ENCODE results near the gene MARCHF2.
"Not testable (repeated sequence)": the region's sequence is repeated elsewhere in the genome, so short reads cannot be mapped to it uniquely, and the experiment has no call there.

Gene MARCHF2

GRCh38 chr19:8423817-8424223, 10.7 kb downstream of the MARCHF2 start (continued):
- no peak for TF ChIP-seq ZNF311 (tag by site-specific recombination; IDR thresholded peaks at IDR 0.05; ENCODE audit: borderline replicate concordance)

- not testable (repeated sequence) for H3K9me3 ChIP-seq (ENCODE audit: control insufficient read depth, insufficient read depth, low read depth, low read length); H3K4me1 ChIP-seq (ENCODE audit: control insufficient read depth, insufficient read depth, low read length); H3K36me3 ChIP-seq (ENCODE audit: control insufficient read depth in 2 of 2, insufficient read depth in 1 of 2, low read length in 2 of 2); H3K4me3 ChIP-seq (ENCODE audit: low read depth, low read length); H3K27ac ChIP-seq (ENCODE audit: extremely low read depth, low read depth, low read length)
- CTCF ChIA-PET = interaction anchor here (0.6 to 2.4 kb wide), 3 partner anchors 12 to 369 kb away, joined by 3 to 17 read pairs (median 3); partner anchors contain the start of gene MARCHF2
- POLR2A ChIA-PET = interaction anchor here (3.3 kb wide), 1 partner anchor 11 kb away, joined by 48 read pairs; the partner anchor contains the start of gene MARCHF2
- peak; percentile 29; the same call in 1 of the 2 replicates for TF ChIP-seq ZNF600 (tag by site-specific recombination; IDR thresholded peaks at IDR 0.05)
Observed at GRCh38 chr19:8425331-8425730, 12.2 kb downstream of the MARCHF2 start.

- no peak overlapping the region for H3K4me3 ChIP-seq (ENCODE audit: low read depth, low read length)
- no peak overlapping the region for H3K27ac ChIP-seq (ENCODE audit: extremely low read depth, low read depth, low read length)
- POLR2A ChIA-PET = no interaction called here
- peaks cover 4% of the 10 kb centered on the region for H3K4me1 ChIP-seq (ENCODE audit: control insufficient read depth, insufficient read depth, low read length)
- no peaks in the 10 kb centered on the region for H3K9me3 ChIP-seq (ENCODE audit: control insufficient read depth, insufficient read depth, low read depth, low read length)
- peak; percentile 97 for TF ChIP-seq ZFP3 (tag by site-specific recombination; IDR thresholded peaks at IDR 0.05; ENCODE audit: low read depth)
- TF ChIP-seq ZBTB10 (tag by site-specific recombination; IDR thresholded peaks at IDR 0.05) = no peak
- H3K36me3 ChIP-seq (ENCODE audit: control insufficient read depth in 2 of 2, insufficient read depth in 1 of 2, low read length in 2 of 2) = peaks cover 0 to 13% of the 10 kb centered on the region in 2 experiments; a peak in 1 of 3 replicates
- CTCF ChIA-PET = interaction anchor here (0.6 to 2.4 kb wide), 3 partner anchors 9 to 136 kb away, joined by 3 to 17 read pairs (median 3); partner anchors contain the start of gene MARCHF2
Observed at GRCh38 chr19:8426283-8426682, 13.2 kb downstream of the MARCHF2 start.

GRCh38 chr19:8429044-8429443, 15.9 kb downstream of the MARCHF2 start:
- H3K4me3 ChIP-seq (ENCODE audit: low read depth, low read length) = no peak overlapping the region
- ChIA-PET CTCF (no interaction called here), POLR2A (interaction anchor here (0.7 kb wide), 1 partner anchor 62 kb away, joined by 6 read pairs; no protein-coding TSS in a partner anchor)
- TF ChIP-seq ZFHX2 (tag by site-specific recombination; conservative IDR thresholded peaks at IDR 0.05) (0 out of 2 replicates have a peak, but pooled peaks have one; percentile 17), ZNF623 (tag by site-specific recombination; IDR thresholded peaks at IDR 0.05) (peak; percentile 61), ZNF449 (tag by site-specific recombination; IDR thresholded peaks at IDR 0.05) (no peak), SCRT2 (tag by site-specific recombination; IDR thresholded peaks at IDR 0.05) (no peak)
- H3K4me1 ChIP-seq (ENCODE audit: control insufficient read depth, insufficient read depth, low read length) = no peaks in the 10 kb centered on the region
- H3K36me3 ChIP-seq (ENCODE audit: control insufficient read depth in 2 of 2, insufficient read depth in 1 of 2, low read length in 2 of 2) = peaks cover 0 to 4% of the 10 kb centered on the region in 2 experiments; a peak in 1 of 3 replicates
- H3K9me3 ChIP-seq (ENCODE audit: control insufficient read depth, insufficient read depth, low read depth, low read length) = no peaks in the 10 kb centered on the region
- no peak overlapping the region for H3K27ac ChIP-seq (ENCODE audit: extremely low read depth, low read depth, low read length)

- Histone ChIP-seq H3K27ac (ENCODE audit: extremely low read depth, low read depth, low read length) (no peak overlapping the region), H3K36me3 (ENCODE audit: control insufficient read depth in 2 of 2, insufficient read depth in 1 of 2, low read length in 2 of 2) (peaks cover 0 to 4% of the 10 kb centered on the region in 2 experiments; a peak in 1 of 3 replicates), H3K4me1 (ENCODE audit: control insufficient read depth, insufficient read depth, low read length) (no peaks in the 10 kb centered on the region), H3K9me3 (ENCODE audit: control insufficient read depth, insufficient read depth, low read depth, low read length) (no peaks in the 10 kb centered on the region), H3K4me3 (ENCODE audit: low read depth, low read length) (no peak overlapping the region)
- CTCF ChIA-PET = interaction anchor here (0.6 kb wide), 1 partner anchor 79 kb away, joined by 3 read pairs; no protein-coding TSS in a partner anchor
- POLR2A ChIA-PET = interaction anchor here (0.7 kb wide), 1 partner anchor 63 kb away, joined by 6 read pairs; no protein-coding TSS in a partner anchor
- TF ChIP-seq ZNF791 (tag by site-specific recombination; IDR thresholded peaks at IDR 0.05) (no peak), KLF16 (tag by site-specific recombination; IDR thresholded peaks at IDR 0.05) (no peak), ZNF248 (tag by site-specific recombination; IDR thresholded peaks at IDR 0.05) (no peak), ZNF121 (tag by site-specific recombination; IDR thresholded peaks at IDR 0.05) (no peak), ZNF544 (tag by site-specific recombination; IDR thresholded peaks at IDR 0.05) (no peak), ZNF37A (tag by site-specific recombination; IDR thresholded peaks at IDR 0.05) (no peak), GFI1B (tag by site-specific recombination; IDR thresholded peaks at IDR 0.05) (no peak), ZBTB17 (tag by site-specific recombination; IDR thresholded peaks at IDR 0.05) (no peak), ZNF585B (tag by site-specific recombination; IDR thresholded peaks at IDR 0.05) (no peak), BCL11A (tag by site-specific recombination; IDR thresholded peaks at IDR 0.05; ENCODE audit: low read depth) (no peak), ZBTB48 (tag by site-specific recombination; IDR thresholded peaks at IDR 0.05) (no peak), ZNF350 (tag by site-specific recombination; IDR thresholded peaks at IDR 0.05) (no peak), GLI4 (tag by site-specific recombination; IDR thresholded peaks at IDR 0.05) (no peak), ZNF362 (tag by site-specific recombination; IDR thresholded peaks at IDR 0.05) (no peak)
Observed at GRCh38 chr19:8429826-8430225, 16.7 kb downstream of the MARCHF2 start.
